Measurements from ENCODE around the gene ZNF383.
A peak's percentile ranks its signal among the peaks of the same experiment; 100 is the strongest.
"Not testable (repeated sequence)": the region's sequence is repeated elsewhere in the genome, so short reads cannot be mapped to it uniquely, and the experiment has no call there.

The ZNF383 gene

GRCh38 chr19:37217775-37218591 is at the start of gene ZNF383:
Gene ZNF383, plus strand, starts transcription at chr19:37218214. Its CDS starts 12,240 bp downstream, at chr19:37230454.
- peak; percentile 88 for DNase-seq

- peak; percentile 88 for DNase-seq
Measured at GRCh38 chr19:37172368-37173366, 45.3 kb upstream of the ZNF383 start, which contains the start of gene ZNF585A. Gene ZNF585A, minus strand, starts transcription at chr19:37172695. Its CDS starts 2,785 bp downstream, at chr19:37169910.

GRCh38 chr19:37186071-37186470 is 31.9 kb upstream of the ZNF383 start:
- DNase-seq = not testable (repeated sequence)

GRCh38 chr19:37195248-37195647 is 22.8 kb upstream of the ZNF383 start:
- not testable (repeated sequence) for DNase-seq

- DNase-seq = not testable (repeated sequence)
Measured at GRCh38 chr19:37197115-37197514, 20.9 kb upstream of the ZNF383 start.

GRCh38 chr19:37197768-37198167 is 20.2 kb upstream of the ZNF383 start:
- DNase-seq = no peak

GRCh38 chr19:37217480-37217774 is 587 bp upstream of the ZNF383 start:
- no peak for DNase-seq

- DNase-seq = peak; percentile 44
Measured at GRCh38 chr19:37218592-37218935, 550 bp downstream of the ZNF383 start.

GRCh38 chr19:37220383-37220782 is 2.4 kb downstream of the ZNF383 start:
- DNase-seq = no peak

- no peak for DNase-seq
Measured at GRCh38 chr19:37221136-37221535, 3.1 kb downstream of the ZNF383 start.

- no peak for DNase-seq
Measured at GRCh38 chr19:37226248-37226647, 8.2 kb downstream of the ZNF383 start.

- peak; percentile 15 for DNase-seq
Measured at GRCh38 chr19:37227996-37228395, 10.0 kb downstream of the ZNF383 start.

GRCh38 chr19:37243206-37243632 is 25.2 kb downstream of the ZNF383 start:
- no peak for DNase-seq

- DNase-seq = peak; percentile 27
Measured at GRCh38 chr19:37251308-37252229, 33.6 kb downstream of the ZNF383 start.

- not testable (repeated sequence) for DNase-seq
Measured at GRCh38 chr19:37263028-37263427, 45.0 kb downstream of the ZNF383 start.

GRCh38 chr19:37267005-37267404 is 49.0 kb downstream of the ZNF383 start:
- not testable (repeated sequence) for DNase-seq

- DNase-seq = not testable (repeated sequence)
Measured at GRCh38 chr19:37267755-37268154, 49.7 kb downstream of the ZNF383 start.

- DNase-seq = not testable (repeated sequence)
Measured at GRCh38 chr19:37280656-37281055, 62.6 kb downstream of the ZNF383 start.

- DNase-seq = not testable (repeated sequence)
Measured at GRCh38 chr19:37284020-37284419, 66.0 kb downstream of the ZNF383 start.

GRCh38 chr19:37289229-37289628 is 71.2 kb downstream of the ZNF383 start:
- DNase-seq = not testable (repeated sequence)

- DNase-seq = peak; percentile 44
Measured at GRCh38 chr19:37292998-37293939, 75.3 kb downstream of the ZNF383 start.

All from stimulated activated CD4-positive, alpha-beta T cell treated with anti-CD3 and anti-CD28 coated beads, Interleukin-1b, Interleukin-23, amount 100 ng/mL, for 48 hours (primary cell).